Measurements from ENCODE around the gene ZNF185.
"Not testable (repeated sequence)": the region's sequence is repeated elsewhere in the genome, so short reads cannot be mapped to it uniquely, and the experiment has no call there.

ZNF185 gene

DNA sequence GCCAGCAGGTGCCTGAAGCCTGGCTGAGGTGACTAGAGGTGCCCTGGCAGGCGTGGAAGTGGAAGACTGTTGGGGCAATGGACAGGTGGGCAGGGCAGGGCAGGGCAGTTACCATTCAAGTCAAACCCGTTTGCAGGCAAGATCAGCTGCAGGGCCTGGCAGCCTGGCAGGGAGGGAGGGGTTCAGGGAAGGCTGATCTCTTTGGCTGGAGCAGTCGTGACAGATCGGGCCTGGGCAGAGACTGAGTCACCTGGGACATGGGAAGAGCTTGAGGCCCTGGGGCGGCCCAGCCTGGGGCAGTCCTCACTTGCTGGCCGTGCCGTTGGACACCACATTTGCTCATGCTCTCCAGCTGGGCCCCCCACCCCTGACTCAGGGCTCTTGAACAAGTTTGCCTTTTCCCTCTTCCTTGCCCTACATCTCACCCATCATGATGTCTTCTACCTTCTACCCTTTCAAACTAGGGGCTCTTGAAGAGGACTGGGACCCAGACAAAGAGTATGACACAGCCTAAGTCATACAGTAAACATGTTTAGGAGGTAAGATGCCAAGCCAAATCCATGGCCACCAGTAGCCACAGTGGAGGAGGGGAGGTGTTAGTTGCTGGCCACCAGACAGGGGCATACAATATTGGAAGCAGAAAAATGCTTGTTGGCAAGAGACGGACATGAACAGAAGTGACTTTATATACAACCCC, 2.0 kb upstream of the ZNF185 start:
- DNase-seq (ENCODE audit: low read depth) = no peak

DNA sequence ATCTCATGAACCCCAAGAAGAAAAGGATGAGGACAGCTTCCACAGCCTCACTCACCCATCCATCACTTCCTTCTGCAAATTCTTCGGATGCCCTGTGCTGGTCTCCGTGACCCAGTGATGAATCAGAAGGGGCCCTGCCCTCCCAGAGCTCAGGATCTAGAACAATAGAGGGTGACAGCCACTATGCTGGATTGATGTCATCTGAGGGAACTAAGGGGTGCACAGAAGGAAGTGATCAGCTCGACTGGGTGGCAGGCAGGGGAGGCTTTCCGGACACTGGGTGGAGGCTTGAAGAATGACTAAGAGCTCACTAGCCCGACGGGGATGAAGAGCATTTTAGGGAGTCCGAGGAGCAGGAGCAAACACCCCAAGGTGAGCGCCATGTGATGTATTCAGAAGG, 1.4 kb upstream of the ZNF185 start:
- no peak for DNase-seq (ENCODE audit: low read depth)

DNA sequence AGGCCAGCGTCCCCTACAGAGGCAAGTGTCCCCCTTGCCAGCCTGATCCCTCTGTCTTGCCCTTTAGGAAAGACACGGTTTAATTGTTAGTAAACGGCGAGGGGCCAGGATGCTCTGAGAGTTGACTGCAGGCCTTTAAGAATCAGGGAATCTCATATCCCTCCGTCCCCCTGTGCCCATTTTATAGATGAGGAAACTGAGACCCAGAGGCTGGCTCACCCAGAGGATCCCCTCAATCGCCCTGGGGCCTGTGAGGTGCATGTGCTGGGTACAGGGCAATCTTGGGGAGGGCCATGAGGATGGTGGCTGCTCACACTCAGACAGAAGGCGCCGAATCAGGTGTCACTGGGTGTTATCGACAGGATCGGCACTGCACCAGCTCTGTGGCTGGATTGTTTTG, 575 bp downstream of the ZNF185 start:
- no peak for DNase-seq (ENCODE audit: low read depth)

DNA sequence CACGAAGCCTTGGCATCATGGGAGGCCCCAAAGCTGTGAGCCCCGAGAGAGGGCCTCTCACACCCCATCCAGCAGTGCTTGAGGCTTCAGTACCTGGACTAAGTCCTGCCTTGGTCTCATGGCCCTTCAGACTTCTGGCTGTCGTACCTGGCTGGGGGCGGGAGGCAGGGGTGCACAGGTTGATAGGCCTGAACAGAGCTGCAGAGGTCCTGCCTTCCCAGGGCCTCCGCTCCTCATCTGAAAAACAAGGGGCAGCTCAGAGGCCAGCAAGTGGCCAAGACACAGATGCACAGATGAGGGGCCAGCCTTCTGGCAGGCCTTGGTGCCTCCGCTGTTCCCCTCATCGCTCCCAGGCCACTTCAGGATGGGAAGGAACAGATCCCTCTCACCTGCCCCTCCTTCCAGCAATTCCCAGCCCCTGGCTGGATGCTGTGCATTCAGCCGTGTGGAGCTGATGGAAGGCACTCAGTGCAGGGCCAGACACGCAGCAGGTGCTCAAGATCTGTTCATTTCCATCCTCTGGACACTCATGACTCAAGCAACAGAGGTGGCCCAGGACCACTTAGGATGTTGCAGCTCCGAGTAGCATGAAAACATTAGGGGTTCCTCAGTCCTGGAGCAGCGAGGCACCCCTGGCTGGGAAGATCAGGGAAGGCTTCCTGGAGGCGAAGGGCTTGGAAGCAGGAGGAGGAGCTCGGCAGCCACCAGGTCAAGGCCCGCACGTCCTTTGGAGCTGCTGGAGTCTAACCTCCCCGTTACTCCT, 1.4 kb downstream of the ZNF185 start:
- no peak for DNase-seq (ENCODE audit: low read depth)

DNA sequence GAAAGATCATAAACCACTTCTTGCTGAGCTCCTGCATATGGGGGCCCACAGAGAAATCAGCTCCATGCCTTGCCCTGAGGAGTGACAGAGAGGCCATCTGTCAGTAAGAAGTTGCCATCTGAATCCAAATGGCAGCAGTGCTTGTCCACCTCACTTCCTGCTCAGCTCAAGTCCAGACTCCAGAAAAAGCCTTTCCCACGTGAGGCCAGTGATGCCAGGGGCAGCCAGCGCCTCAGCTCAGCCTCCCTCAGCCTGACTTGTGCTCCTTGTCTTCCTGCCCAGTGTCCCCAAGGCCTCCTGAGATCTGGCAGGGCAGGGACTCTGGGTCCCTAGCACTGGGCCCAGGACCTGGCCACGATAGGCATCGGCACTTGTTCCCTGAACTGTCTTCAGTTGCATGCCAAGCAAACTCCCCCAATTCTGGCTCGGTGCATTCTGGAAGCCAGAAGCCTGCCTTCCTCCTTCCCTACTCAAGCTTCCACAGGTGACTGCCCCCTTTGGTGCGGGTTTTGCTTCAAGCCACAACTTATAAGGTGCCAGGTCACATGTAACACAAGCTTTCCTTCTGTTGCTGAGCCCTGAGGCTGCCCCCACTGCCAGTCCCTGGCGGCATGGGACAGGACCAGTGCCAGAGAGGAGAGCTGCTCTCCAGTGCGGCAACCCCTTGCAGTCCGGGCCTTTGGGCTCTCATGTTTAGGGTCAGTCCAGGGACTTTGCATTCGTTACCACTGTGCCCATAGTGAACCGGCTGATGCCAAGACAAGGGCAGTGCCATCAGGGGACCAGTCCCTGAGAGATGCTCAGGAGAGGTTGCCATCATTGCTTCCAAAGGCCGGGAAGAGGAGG, 2.2 kb downstream of the ZNF185 start:
- no peak for DNase-seq (ENCODE audit: low read depth)

DNA sequence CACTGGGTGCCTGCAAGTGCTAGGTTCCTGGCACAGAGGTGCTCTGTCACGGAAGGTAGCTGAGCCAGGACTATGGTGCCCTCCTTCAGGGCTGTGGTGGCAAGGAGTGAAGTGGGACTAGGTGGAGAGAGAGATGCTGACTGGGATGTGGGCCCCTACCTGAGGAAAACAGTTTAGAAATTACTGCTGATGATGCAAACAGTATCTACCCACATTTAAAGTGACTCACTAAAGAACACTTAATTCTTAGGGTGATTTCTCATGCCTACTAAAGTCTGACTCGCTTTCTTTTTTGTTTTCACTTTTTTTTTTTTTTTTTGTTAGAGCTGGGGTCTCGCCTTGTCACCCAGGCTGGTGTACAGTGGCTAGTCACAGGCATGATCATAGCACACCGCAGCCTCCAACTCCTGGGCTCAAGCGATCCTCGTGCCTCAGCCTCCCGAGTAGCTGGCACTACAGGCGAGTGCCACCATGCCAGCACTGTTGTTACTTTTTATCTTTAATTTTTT, 3.1 kb downstream of the ZNF185 start:
- no peak for DNase-seq (ENCODE audit: low read depth)

DNA sequence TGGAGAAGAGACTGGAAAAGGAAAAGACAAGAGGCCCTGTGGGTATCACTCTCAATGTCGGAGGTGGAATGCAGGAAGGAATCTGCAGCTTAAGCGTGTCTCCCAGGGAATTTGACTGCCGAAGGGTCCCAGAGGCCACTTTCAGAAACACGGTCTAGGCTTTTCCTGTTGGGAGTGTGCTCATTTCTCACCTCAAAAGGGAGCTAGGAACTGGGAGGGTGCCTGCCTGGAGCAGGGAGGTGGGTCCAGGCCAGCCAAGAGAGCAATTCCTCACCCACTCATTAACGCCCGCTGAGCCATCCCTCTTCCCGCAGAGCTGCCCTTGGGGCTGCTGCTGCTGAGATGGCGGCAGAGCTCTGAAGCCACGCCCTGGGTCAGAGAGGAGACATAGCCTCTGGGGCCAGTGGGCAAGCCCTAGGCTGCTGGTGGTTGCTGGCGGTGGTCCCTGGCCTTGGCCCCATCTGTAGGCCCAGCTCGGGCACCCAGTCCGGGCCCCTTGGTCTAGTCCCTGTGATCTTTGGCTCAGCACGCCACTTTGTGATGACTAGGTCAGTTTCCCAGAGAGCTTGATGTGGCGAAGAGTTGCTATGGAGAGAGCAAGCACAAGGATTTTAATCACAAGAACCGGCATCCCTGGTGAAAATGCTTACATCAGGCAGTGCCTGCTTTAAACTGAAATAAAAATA, 4.1 kb downstream of the ZNF185 start:
- no peak for DNase-seq (ENCODE audit: low read depth)

DNA sequence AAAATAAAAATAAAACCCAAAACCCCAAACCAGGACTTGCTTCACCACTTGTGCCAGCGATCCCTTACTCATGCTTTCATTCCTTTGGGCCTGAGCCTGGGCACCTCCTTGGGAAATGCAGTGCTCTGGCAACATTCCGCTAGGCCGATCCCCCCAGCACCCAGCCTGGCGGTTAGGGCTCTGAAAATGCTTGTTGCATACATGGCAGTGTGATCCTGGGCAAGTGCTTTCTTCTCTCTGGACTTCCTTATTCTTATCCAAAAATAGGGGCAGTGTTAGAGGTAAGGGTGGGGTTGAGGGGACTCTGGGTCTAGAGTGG, 4.6 kb downstream of the ZNF185 start:
- DNase-seq (ENCODE audit: low read depth) = no peak

DNA sequence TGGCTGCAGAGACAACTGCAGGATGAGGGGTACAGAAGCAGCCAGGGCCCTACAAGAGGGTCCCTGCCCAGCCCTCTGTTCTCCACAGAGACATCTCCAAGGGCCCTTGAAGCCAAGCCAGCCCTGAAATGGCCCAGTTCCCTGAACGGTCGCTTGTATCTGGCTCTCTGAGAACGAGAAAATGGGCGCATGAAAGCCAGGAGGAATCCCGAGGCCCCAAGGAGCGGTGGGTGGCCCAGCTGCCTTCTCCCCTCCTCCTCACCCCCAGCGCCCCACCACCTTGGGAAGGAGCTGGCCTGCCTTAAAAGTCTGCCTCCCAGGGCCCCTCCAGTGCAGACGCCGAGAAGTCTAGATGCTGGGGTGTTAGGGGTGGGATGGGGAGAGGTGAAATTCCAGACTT, 5.7 kb downstream of the ZNF185 start:
- DNase-seq (ENCODE audit: low read depth) = no peak

DNA sequence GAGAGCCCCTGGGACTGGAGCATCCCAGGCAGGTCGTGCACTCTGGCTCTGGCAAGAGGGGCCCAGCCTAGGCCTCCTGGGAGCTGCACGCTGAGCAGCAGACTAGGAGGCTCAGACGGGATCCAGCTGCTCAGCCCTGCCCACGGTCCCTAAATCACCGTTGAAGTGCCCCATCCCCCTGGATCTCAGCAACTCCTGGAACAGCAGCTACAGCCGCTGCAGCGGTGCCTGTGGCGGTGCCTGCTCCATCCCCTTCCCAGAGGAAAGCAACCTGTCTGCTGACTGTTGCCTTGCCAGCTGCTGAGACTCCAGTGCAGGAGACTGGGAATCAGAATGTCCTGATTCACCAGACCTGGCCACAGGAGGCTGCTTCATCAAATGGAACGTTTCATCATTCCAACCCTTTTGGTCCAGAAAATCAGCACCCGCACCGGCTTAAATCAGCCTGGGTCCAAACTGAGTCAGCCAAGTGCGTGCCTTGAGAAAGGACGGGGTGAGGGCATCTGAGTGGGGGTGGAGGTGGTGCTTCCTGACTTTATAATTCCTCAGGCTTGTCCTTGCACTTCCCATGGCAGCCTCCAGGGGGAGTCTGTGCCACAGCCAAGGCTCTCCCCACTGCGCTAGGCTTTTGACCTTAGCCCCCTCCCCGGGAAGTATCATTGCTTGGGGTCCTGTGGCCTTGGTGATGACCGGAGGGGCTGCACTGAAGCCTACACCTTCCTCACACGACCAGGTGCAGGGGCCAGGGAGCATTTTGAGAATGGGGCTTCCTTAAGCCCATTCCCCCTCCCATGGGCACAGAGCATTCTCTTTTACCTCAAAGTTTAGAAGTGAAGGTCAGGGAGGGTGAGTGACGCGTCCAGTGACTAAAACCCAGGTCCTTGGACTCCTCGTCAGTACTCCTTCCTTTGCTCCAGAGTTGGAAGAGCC, 6.5 kb downstream of the ZNF185 start:
- DNase-seq (ENCODE audit: low read depth) = no peak

DNA sequence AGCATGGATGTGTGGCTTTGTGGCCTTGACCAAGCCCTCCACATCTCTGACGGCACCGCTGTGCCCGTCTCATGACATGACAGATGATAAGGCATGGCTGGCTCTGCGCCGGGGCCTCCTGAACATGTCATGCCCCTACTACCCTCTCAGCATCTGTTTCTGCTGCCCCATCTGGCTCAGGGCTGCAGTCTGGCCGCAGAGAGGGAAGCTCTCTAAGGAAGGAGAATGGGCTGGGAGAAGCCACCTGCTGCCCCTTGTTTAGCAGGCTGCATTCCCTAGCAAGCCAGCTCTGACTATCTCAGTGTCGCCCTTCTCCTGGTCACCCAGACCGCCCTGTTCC, 7.2 kb downstream of the ZNF185 start:
- DNase-seq (ENCODE audit: low read depth) = no peak

DNA sequence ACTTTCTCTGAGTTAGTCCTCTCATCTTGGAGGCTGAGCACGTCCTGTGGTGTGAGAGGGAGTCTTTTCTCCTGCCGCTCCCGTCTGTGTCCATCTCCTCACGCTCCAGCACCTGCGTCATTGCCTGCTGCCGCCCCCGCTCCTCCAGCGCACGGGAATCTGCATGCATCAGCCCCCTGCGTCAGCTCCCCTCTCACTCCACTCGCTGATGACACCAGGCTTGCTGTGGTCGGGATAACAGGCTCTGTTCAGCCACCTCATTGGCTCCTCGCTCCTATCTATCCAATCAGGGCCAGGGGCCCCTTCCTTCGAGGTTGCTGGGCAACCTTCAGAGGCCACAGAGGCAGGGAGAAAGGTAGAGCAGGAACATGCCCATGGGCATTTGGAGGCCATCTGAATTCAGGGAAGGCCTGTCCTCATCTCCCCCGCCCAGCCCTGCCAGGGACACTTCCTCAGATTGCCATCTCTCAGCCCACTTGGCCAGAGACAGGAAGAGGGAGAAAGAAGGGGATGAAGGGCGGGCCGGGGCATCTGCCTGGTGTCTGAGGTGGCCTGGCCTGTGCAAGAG, 9.3 kb downstream of the ZNF185 start:
- DNase-seq (ENCODE audit: low read depth) = peak; percentile 61

DNA sequence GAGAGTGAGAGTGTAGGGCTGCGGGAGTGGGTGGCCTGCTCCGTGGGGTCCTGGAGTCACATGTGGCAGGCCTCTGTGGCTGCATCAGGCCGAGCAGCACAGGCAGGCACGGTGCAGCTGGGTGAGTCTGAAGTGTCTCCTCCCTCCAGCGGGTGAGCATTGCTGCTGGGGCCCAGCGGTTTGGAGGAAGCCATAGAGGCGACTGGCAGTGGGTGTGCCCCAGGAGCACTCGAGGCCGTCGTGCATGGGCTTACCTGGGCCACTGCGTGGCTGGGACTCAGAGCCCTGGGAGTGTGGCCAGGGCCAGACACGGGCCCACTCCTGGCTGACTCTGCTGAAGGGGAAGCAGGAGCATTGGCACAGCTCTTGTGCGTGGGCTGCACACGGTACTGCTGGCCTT, 10.6 kb downstream of the ZNF185 start:
- DNase-seq (ENCODE audit: low read depth) = no peak

DNA sequence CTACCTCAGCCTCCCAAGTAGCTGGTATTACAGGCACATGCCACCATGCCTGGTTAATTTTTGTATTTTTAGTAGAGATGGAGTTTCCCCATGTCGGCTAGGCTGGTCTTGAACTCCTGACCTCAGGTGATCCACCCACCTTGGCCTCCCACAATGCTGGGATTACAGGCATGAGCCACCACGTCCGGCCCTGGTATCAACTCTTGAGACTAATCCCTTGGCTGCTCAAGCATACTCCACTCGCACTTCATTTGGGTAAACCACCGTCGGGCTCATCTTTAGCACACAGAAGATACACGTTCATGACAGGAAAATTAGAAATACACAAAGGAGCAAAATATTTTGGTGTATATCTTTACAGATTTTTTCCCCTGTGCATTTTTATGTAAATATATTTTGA, 12.2 kb downstream of the ZNF185 start:
- DNase-seq (ENCODE audit: low read depth) = not testable (repeated sequence)

DNA sequence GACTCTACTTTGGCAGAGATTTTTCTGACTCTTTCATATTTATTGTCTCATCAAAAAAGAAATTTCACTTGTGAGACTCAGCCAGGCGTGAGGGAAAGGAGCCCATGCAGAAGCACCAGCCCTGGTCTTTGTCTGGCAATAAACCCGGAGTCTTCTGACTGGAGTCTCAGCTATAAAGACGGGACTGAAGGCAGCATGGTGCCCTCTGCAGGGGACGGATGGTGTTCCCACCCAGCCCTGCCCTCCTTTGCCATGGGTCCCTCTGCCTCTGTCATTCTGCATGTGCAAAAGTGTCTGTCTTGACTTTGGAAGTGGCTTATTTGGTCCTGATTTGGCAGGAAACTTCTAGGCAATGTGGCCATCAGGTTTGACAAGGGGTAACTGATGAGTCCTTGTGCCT, 14.2 kb downstream of the ZNF185 start:
- DNase-seq (ENCODE audit: low read depth) = no peak

DNA sequence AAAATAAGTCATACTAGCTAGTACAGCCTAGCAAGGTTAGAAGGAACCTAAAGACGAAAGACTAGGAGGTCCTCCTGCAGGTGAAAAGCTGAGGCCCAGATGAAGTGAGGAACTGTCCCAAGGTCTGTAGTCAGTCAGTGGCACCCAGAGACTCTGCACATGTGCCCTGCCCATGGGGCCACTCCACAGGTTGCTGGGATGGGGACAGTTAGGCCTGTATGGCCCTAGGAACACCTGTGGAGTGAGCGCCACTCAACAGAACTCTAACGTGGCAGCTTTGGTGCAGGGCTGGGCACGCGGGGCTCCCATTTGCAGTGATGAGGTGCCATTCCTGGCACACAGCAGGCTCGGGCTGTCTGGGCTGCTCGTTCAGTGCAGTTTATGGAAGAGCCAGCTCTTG, 14.8 kb downstream of the ZNF185 start:
- no peak for DNase-seq (ENCODE audit: low read depth)

DNA sequence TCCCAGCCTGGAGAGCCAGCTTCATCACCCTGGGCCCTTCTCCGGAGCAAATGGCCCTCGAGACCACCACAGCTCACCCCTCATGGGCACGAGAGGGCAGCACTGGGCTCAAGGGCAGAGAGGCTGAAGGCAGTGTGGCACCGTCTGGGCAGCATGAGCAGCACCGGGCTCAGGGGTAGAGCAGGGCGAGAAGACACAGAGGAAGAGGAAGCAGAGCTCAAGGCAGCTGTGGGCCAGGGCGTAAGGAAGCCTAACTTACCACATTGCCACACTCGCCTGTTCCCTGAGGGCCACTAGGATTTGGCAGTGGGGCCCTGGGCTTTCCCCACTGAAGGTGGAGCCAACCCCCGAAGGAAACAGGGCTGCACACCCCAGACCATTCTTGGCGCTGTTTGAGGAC, 15.5 kb downstream of the ZNF185 start:
- DNase-seq (ENCODE audit: low read depth) = no peak

DNA sequence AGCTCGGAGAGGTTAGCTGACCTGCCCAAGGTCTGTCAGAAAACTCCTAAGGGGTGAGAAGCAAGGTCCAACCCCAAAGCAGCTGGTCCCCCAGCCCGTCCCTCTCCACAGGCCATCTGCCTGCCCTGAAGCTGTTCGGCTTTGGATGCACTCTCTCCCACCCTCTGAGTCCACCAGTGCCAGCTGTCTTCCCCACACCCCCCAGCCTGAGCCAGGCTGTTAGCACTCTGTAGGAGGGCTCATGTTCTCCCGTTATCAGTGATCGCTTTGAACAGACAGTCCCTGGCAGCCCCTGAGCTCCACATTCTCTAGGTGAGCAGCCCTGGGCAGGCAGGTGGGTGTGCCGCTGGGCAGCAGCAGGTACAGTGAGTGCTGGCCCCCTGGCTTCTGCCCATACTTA, 16.0 kb downstream of the ZNF185 start:
- no peak for DNase-seq (ENCODE audit: low read depth)

DNA sequence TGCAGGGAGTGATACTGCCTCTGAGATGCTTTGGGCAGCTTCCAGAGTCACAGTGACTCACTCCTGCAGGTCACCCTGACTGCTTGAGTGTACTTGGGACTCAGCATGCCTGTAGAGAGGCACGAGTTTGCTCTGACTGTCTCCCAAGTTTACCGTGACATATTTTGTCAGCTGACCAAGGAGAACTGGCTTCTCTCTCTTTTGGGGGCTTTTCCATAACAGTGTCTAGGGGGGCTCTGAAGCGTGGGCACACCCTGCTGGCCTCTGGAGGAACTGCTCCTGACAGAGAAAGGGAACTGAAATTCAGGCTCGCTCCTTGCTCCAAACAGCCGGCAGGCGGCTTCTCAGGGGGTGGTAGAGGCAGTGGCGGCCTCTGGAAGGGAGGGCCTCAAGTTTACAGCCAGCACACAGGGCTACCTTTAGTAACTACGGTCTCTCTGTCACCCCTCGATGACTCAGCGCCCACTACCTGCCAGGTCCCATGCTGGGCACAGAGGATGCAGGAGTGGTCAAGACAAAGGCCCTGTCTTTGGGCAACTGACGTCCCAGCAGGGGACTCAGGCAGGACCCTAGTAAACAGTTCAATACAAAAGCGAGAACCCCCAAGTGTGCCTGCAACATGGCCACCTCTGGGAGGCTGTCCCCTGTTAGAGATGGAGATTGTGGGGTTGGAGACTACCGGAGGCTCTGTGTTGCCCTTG, 17.8 kb downstream of the ZNF185 start:
- DNase-seq (ENCODE audit: low read depth) = no peak

Data from non-pigmented ciliary epithelial cell (primary cell).